SK-N-SH treated with all-trans-retinoic acid at 6 μM for 48 hours (cell line): ENCODE data around the gene C1R.

ENCODE experiments used
- ATAC-seq: fragments of 200-7000 bp; cut with Tn5 transposase; 3 replicates; pipeline ENCODE4 v1.9.1; 2020; ENCODE audit warnings: mild to moderate bottlenecking, moderate library complexity
- ARNTL ChIP-seq: fragments of 450-650 bp; formaldehyde crosslinking; IDR thresholded peaks from 2 replicates; pipeline ENCODE4 v1.5.0; 2020; ENCODE audit warnings: low read depth, mild to moderate bottlenecking, moderate library complexity, borderline replicate concordance
- BACH2 ChIP-seq: fragments of 250-450 bp; sonication (Bioruptor Pico); IDR thresholded peaks from 2 replicates; pipeline ENCODE4 v1.9.0; 2021; ENCODE audit warnings: mild to moderate bottlenecking, borderline replicate concordance
- CREB5 ChIP-seq: fragments of 250-450 bp; sonication (Bioruptor Pico); IDR thresholded peaks from 2 replicates; pipeline ENCODE4 v1.5.1; 2020; ENCODE audit warnings: low read depth, mild to moderate bottlenecking, moderate library complexity
- CSDC2 ChIP-seq: fragments of 250-450 bp; sonication (Bioruptor Pico); IDR thresholded peaks from 2 replicates; pipeline ENCODE4 v1.5.0; 2020; ENCODE audit warnings: mild to moderate bottlenecking, moderate library complexity
- CSRNP3 ChIP-seq: fragments of 250-450 bp; sonication (Bioruptor Pico); IDR thresholded peaks from 2 replicates; pipeline ENCODE4 v1.5.1; 2021; ENCODE audit warnings: mild to moderate bottlenecking, moderate library complexity
- ESRRG ChIP-seq: fragments of 250-450 bp; sonication (Bioruptor Pico); IDR thresholded peaks from 2 replicates; pipeline ENCODE4 v1.6.1; 2021; ENCODE audit warnings: mild to moderate bottlenecking
- GLIS3 ChIP-seq: fragments of 250-450 bp; sonication (Bioruptor Pico); IDR thresholded peaks from 2 replicates; pipeline ENCODE4 v1.5.0; 2020; ENCODE audit warnings: mild to moderate bottlenecking, moderate library complexity
- ISL1 ChIP-seq: fragments of 250-450 bp; sonication (Bioruptor Pico); IDR thresholded peaks from 2 replicates; pipeline ENCODE4 v2.1.2; 2022; ENCODE audit warnings: mild to moderate bottlenecking, moderate library complexity
- OSR1 ChIP-seq: fragments of 250-450 bp; sonication (Bioruptor Pico); IDR thresholded peaks from 2 replicates; pipeline ENCODE4 v1.8.0; 2022; ENCODE audit warnings: moderate library complexity, mild to moderate bottlenecking, inconsistent platforms
- PATZ1 ChIP-seq: fragments of 250-450 bp; sonication (Bioruptor Pico); IDR thresholded peaks from 2 replicates; pipeline ENCODE4 v1.8.0; 2020; ENCODE audit warnings: mild to moderate bottlenecking, moderate library complexity, borderline replicate concordance
- POU6F1 ChIP-seq: fragments of 250-450 bp; sonication (Bioruptor Pico); IDR thresholded peaks from 2 replicates; pipeline ENCODE4 v1.8.0; 2021; ENCODE audit warnings: low read depth, mild to moderate bottlenecking, moderate library complexity, borderline replicate concordance
- RARB ChIP-seq: fragments of 250-450 bp; sonication (Bioruptor Pico); IDR thresholded peaks from 2 replicates; pipeline ENCODE4 v1.8.0; 2021; ENCODE audit warnings: mild to moderate bottlenecking, moderate library complexity
- SNAI2 ChIP-seq: fragments of 250-450 bp; sonication (Bioruptor Pico); IDR thresholded peaks from 2 replicates; pipeline ENCODE4 v1.5.0; 2020; ENCODE audit warnings: mild to moderate bottlenecking, moderate library complexity
- TCF4 ChIP-seq: fragments of 250-450 bp; sonication (Bioruptor Pico); IDR thresholded peaks from 2 replicates; pipeline ENCODE4 v1.8.0; 2021; ENCODE audit warnings: mild to moderate bottlenecking, moderate library complexity, borderline replicate concordance
- TOX ChIP-seq: fragments of 250-450 bp; sonication (Bioruptor Pico); IDR thresholded peaks from 2 replicates; pipeline ENCODE4 v1.8.0; 2021; ENCODE audit warnings: mild to moderate bottlenecking, moderate library complexity, borderline replicate concordance
- TSHZ2 ChIP-seq: fragments of 250-450 bp; sonication (Bioruptor Pico); IDR thresholded peaks from 2 replicates; pipeline ENCODE4 v1.5.0; 2020; ENCODE audit warnings: mild to moderate bottlenecking, moderate library complexity
- ZC3H10 ChIP-seq: fragments of 250-450 bp; sonication (Bioruptor Pico); IDR thresholded peaks from 2 replicates; pipeline ENCODE4 v1.5.1; 2021; ENCODE audit warnings: mild to moderate bottlenecking, moderate library complexity
- ZFP3 ChIP-seq: fragments of 250-450 bp; sonication (Bioruptor Pico); IDR thresholded peaks from 2 replicates; pipeline ENCODE4 v1.5.0; 2020; ENCODE audit warnings: mild to moderate bottlenecking, moderate library complexity
- ZNF565 ChIP-seq: fragments of 450-650 bp; formaldehyde crosslinking; conservative IDR thresholded peaks from 2 replicates; pipeline ENCODE4 v1.5.0; 2020; ENCODE audit warnings: low read depth, mild to moderate bottlenecking, moderate library complexity
- ZNF70 ChIP-seq: fragments of 450-650 bp; formaldehyde crosslinking; IDR thresholded peaks from 2 replicates; pipeline ENCODE4 v1.5.0; 2020; ENCODE audit warnings: mild to moderate bottlenecking, moderate library complexity
- ZNF8 ChIP-seq: fragments of 450-650 bp; formaldehyde crosslinking; IDR thresholded peaks from 2 replicates; pipeline ENCODE4 v1.5.0; 2020; ENCODE audit warnings: mild to moderate bottlenecking, moderate library complexity

The C1R gene

GRCh38 chr12:7136071-7136470, 43.8 kb upstream of the C1R start:
- ATAC-seq = no peak
- TF ChIP-seq ZC3H10 (CRISPR knock-in tag) = no peak
- no peak for TF ChIP-seq ISL1 (CRISPR knock-in tag)
- TF ChIP-seq ZNF565 (CRISPR knock-in tag) = no peak
- TF ChIP-seq ESRRG (CRISPR knock-in tag) = no peak
- TF ChIP-seq ZNF8 (CRISPR knock-in tag) = no peak
- no peak for TF ChIP-seq BACH2
- no peak for TF ChIP-seq CSDC2 (CRISPR knock-in tag)
- no peak for TF ChIP-seq ZNF70
- TF ChIP-seq ARNTL (CRISPR knock-in tag) = no peak
- TF ChIP-seq CREB5 (CRISPR knock-in tag) = no peak
- no peak for TF ChIP-seq TCF4 (CRISPR knock-in tag)
- TF ChIP-seq TOX (CRISPR knock-in tag) = no peak

- no peak for ATAC-seq
- no peak for TF ChIP-seq TOX (CRISPR knock-in tag)
- TF ChIP-seq TSHZ2 (CRISPR knock-in tag) = no peak
- TF ChIP-seq ESRRG (CRISPR knock-in tag) = no peak
- TF ChIP-seq SNAI2 (CRISPR knock-in tag) = no peak
- TF ChIP-seq ZNF8 (CRISPR knock-in tag) = no peak
- no peak for TF ChIP-seq ZNF70
- TF ChIP-seq POU6F1 (CRISPR knock-in tag) = no peak
- TF ChIP-seq CSRNP3 (CRISPR knock-in tag) = no peak
- no peak for TF ChIP-seq ZNF565 (CRISPR knock-in tag)
- no peak for TF ChIP-seq ZFP3 (CRISPR knock-in tag)
- TF ChIP-seq PATZ1 = no peak
- TF ChIP-seq RARB (CRISPR knock-in tag) = no peak
- no peak for TF ChIP-seq OSR1 (CRISPR knock-in tag)
- no peak for TF ChIP-seq TCF4 (CRISPR knock-in tag)
Measured at GRCh38 chr12:7134396-7135166, 42.3 kb upstream of the C1R start.

GRCh38 chr12:7131502-7131866, 39.2 kb upstream of the C1R start:
- no peak for ATAC-seq
- TF ChIP-seq TOX (CRISPR knock-in tag) (no peak), CSRNP3 (CRISPR knock-in tag) (no peak), ISL1 (CRISPR knock-in tag) (no peak), CSDC2 (CRISPR knock-in tag) (no peak), ZNF70 (no peak), CREB5 (CRISPR knock-in tag) (no peak), RARB (CRISPR knock-in tag) (no peak), GLIS3 (CRISPR knock-in tag) (no peak)
- TF ChIP-seq, all 23 proteins: peak for 0
